ENCODE results near the gene IMMP1L. TPM values are rescaled to one million over a fixed set of nuclear protein-coding genes. Genes with fewer than 3 reads are reported as not detected.

Gene IMMP1L
- total and polyA plus RNA-seq, 9 donors = 15.4 to 57.8 (median 22.7) TPM

DNA sequence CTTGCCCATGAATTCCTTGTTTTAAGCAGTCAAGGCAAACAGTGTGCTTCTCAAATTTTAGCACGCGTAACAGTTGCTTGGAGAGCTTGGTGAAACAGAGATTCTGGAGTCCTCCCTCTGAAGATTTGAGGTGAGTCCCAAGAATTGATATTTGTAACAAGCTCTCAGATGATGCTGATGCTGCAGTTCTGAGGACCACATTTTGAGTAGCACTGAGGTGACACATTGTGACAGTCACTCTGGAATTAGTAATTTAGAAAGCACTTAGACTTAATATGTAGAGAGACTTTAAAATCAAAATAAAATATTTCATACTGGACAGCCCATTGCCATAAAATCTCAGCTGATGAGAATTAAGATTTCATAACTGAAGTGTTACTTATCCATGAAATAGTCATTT, 101.2 kb downstream of the IMMP1L start:
- Histone ChIP-seq H3K4me1 (ENCODE audit: insufficient read depth) (peaks cover 2% of the 10 kb centered on the region), H3K9me3 (no peaks in the 10 kb centered on the region), H3K36me3 (no peaks in the 10 kb centered on the region), H3K4me3 (no peak overlapping the region), H3K27ac (no peak overlapping the region), H3K27me3 (no peaks in the 10 kb centered on the region)
- DNase-seq = no peak
- intact Hi-C loops (cut with DNase I) = no loop called here
- TF ChIP-seq, protein P1, sequence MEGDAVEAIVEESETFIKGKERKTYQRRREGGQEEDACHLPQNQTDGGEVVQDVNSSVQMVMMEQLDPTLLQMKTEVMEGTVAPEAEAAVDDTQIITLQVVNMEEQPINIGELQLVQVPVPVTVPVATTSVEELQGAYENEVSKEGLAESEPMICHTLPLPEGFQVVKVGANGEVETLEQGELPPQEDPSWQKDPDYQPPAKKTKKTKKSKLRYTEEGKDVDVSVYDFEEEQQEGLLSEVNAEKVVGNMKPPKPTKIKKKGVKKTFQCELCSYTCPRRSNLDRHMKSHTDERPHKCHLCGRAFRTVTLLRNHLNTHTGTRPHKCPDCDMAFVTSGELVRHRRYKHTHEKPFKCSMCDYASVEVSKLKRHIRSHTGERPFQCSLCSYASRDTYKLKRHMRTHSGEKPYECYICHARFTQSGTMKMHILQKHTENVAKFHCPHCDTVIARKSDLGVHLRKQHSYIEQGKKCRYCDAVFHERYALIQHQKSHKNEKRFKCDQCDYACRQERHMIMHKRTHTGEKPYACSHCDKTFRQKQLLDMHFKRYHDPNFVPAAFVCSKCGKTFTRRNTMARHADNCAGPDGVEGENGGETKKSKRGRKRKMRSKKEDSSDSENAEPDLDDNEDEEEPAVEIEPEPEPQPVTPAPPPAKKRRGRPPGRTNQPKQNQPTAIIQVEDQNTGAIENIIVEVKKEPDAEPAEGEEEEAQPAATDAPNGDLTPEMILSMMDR (IDR thresholded peaks at IDR 0.05) = no peak
- no peak for TF ChIP-seq POLR2A (IDR thresholded peaks at IDR 0.05)
- TF ChIP-seq EP300 (IDR thresholded peaks at IDR 0.05) = no peak
- 95 to 100% (median 97%) methylated on average over 2 of the region's 2 CpGs for WGBS, 3 donors

- DNase-seq = no peak
- no peaks in the 10 kb centered on the region for H3K9me3 ChIP-seq
- intact Hi-C loops (cut with DNase I) = no loop called here
- peaks cover 2% of the 10 kb centered on the region for H3K4me1 ChIP-seq (ENCODE audit: insufficient read depth)
- H3K4me3 ChIP-seq = no peak overlapping the region
- TF ChIP-seq, protein P1 (IDR thresholded peaks at IDR 0.05) = no peak
- TF ChIP-seq EP300 (IDR thresholded peaks at IDR 0.05) = no peak
- no peak for TF ChIP-seq POLR2A (IDR thresholded peaks at IDR 0.05)
- H3K27me3 ChIP-seq = no peaks in the 10 kb centered on the region
- H3K27ac ChIP-seq = no peak overlapping the region
- H3K36me3 ChIP-seq = no peaks in the 10 kb centered on the region
These were observed 104.8 kb downstream of the IMMP1L start for GRCh38 chr11:31404614-31405013.

- Histone ChIP-seq H3K9me3 (no peaks in the 10 kb centered on the region), H3K36me3 (no peaks in the 10 kb centered on the region), H3K27ac (no peak overlapping the region), H3K4me3 (no peak overlapping the region), H3K27me3 (no peaks in the 10 kb centered on the region), H3K4me1 (ENCODE audit: insufficient read depth) (no peaks in the 10 kb centered on the region)
- intact Hi-C loops (cut with DNase I) = no loop called here
- WGBS, 3 donors = 37 to 44% (median 40%) methylated on average over 5 of the region's 5 CpGs
- TF ChIP-seq, protein P1 (IDR thresholded peaks at IDR 0.05) = peak in 2 of 3 donors; percentile 10 to 12
- TF ChIP-seq EP300 (IDR thresholded peaks at IDR 0.05) = no peak
- no peak for DNase-seq
These were observed 112.1 kb downstream of the IMMP1L start for GRCh38 chr11:31397239-31397834.

GRCh38 chr11:31387379-31387778, 122.0 kb downstream of the IMMP1L start:
- intact Hi-C loops (cut with DNase I) = no loop called here
- Histone ChIP-seq H3K36me3 (no peaks in the 10 kb centered on the region), H3K27me3 (no peaks in the 10 kb centered on the region), H3K27ac (no peak overlapping the region), H3K4me1 (ENCODE audit: insufficient read depth) (no peaks in the 10 kb centered on the region), H3K4me3 (no peak overlapping the region), H3K9me3 (no peaks in the 10 kb centered on the region)
- no peak for TF ChIP-seq POLR2A (IDR thresholded peaks at IDR 0.05)
- TF ChIP-seq EP300 (IDR thresholded peaks at IDR 0.05) = no peak
- TF ChIP-seq, protein P1 (IDR thresholded peaks at IDR 0.05) = no peak
- WGBS, 3 donors = 59 to 74% (median 68%) methylated on average over 2 of the region's 2 CpGs
- no peak for DNase-seq
